DND-41 (cell line): ENCODE data around the gene GLP2R.

Source experiments
- CTCF ChIP-seq: IDR thresholded peaks from 2 replicates; pipeline ENCODE4 v1.5.1; 2012; ENCODE audit warnings: borderline replicate concordance, low read length, moderate library complexity, mild to moderate bottlenecking; ENCODE audit not compliant: poor library complexity, severe bottlenecking; ENCODE audit errors: extremely low read depth
- EZH2 ChIP-seq: IDR thresholded peaks from 3 replicates; pipeline ENCODE4 v1.6.1; 2012; ENCODE audit warnings: borderline replicate concordance, low read depth, mild to moderate bottlenecking, moderate library complexity, low read length, inconsistent platforms; ENCODE audit not compliant: severe bottlenecking

GRCh38 chr17:9830711-9831110 is 5.0 kb downstream of the GLP2R start:
- no peak for TF ChIP-seq CTCF
- no peak for TF ChIP-seq EZH2
